HG03196 (cell line): ENCODE data around the gene ANGPT4.
"Not testable (repeated sequence)": the region's sequence is repeated elsewhere in the genome, so short reads cannot be mapped to it uniquely, and the experiment has no call there.

Source experiments
- ATAC-seq: cut with Tn5 transposase; IDR thresholded peaks from one replicate; pipeline ENCODE4 v1.9.1; 2021; ENCODE audit not compliant: unreplicated experiment

ANGPT4 gene

GRCh38 chr20:906703-907270 lies 9.3 kb downstream of the ANGPT4 start:
- ATAC-seq = no peak

DNA sequence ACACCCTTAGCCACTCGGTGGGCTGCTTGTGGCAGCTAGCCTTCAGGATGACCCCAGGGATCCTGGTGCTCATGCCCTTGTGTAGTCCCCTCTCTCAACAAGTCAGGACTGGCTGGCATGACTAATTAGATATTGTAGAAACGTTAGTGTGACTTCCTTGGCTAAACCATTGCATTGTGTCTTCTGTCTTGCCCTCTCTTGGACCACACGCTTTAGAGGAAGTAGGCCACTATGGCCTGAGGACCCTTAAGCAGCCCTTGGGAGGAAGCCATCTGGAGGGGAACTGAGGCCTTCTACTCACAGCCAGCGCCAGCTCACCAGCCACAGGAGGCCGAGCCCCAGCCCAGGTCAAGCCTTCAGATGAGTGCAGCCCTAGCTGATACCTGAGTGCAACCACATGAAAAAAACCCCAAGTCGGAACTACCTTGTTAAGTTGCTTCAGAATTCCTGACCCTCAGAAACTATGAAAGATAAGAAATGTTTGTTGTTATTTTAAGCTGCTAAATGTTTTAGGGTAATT lies 10.1 kb downstream of the ANGPT4 start:
- ATAC-seq = no peak

DNA sequence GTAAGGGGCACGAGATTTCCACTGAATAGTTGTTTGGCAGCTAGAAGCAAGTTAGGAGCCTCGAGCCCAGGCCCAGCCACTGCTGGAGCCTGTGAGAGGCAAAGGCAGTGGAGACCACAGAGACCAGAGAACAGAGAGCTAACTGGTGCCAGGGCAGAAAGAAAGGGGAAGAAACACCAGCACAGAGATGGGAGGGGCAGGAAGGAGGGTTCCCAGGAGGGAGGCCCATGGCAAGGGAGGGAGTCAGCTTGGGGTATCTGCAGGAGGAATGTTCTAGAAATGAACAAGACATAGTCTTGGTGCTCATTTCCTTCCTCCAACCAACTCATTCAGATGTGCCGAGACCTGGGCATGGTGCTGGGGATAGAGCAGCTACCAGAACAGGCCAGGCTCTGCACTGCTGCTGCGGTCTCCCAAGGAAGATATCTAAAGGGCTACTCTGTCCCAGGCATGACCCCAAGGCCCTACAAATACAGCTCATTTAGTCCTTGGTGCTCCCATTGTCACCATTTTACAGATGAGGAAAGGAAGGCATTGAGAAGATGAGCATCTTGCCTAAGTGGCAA lies 10.7 kb downstream of the ANGPT4 start:
- no peak for ATAC-seq

- no peak for ATAC-seq
Observed at GRCh38 chr20:904039-904545, 12.0 kb downstream of the ANGPT4 start.

- ATAC-seq = not testable (repeated sequence)
Observed at GRCh38 chr20:897436-897835, 18.7 kb downstream of the ANGPT4 start.

DNA sequence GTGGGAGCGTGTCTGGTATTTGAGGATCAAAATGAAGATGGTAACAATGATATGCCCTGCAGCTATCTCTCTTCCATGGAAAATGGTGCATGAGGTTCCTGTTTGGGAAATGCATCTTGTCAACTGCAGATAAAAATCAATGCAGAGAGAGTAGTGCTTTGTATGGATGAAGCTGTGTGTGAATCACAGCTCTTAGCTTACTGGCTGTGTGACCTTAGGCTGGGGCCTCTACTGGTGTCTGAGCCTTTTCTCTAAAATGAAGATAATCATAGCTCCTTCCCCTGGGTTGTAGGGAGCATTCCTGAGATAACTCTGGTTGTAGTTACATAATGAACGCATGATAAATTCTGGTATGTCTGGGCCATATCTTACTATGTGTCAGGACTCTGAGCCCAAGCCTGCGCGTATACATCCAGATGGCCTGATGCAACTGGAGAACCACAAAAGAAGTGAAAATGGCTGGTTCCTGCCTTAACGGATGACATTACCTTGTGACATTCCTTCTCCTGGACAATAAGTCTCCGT lies 19.6 kb downstream of the ANGPT4 start:
- no peak for ATAC-seq

DNA sequence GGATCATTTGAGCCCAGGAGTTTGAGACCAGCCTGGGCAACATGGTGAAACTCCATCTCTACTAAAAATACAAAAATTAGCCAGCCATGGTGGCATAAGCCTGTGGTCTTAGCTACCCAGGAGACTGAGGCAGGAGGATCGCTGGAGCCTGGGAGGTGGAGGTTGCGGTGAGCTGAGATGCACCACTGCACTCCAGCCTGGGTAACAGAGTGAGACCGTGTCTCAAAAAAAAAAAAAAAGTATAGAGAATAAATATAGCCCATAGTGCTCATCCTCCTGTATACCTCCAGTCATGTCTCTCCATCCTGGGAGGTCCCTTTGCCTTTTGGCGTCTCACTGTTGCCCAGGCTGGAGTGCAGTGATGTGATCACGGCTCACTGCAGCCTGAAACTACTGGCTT lies 23.8 kb downstream of the ANGPT4 start:
- ATAC-seq = not testable (repeated sequence)

GRCh38 chr20:891706-892080 lies 24.4 kb downstream of the ANGPT4 start:
- no peak for ATAC-seq

- ATAC-seq = no peak
Observed at GRCh38 chr20:891058-891705, 25.0 kb downstream of the ANGPT4 start.

GRCh38 chr20:890666-891057 lies 25.5 kb downstream of the ANGPT4 start:
- no peak for ATAC-seq

DNA sequence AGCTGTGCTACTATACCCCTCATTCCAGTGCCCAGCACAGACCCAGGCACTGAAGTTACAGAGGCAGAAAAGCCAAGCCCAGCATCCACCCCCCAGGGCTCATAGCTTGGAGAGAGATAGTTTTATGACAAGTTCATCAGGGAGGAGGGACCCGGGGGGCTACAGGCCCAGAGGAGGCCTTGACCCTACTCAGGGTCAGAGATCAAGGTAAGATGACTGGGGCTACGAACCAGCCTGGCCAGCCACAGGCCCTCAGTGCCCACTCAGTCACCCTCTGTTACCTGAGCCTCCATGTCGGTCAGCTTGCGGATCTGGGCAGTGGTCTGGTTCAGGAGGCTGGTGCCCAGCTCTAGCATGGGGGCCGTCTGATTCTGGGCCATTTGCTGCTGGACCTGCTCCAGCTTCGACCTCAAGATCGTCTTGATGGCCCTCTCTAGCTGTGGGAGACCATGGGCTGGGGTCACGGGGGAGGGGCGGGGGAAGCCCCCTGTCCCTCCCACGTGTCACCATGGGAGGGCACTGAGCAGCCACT lies 26.1 kb downstream of the ANGPT4 start:
- no peak for ATAC-seq

- no peak for ATAC-seq
Observed at GRCh38 chr20:889106-889505, 27.0 kb downstream of the ANGPT4 start.

GRCh38 chr20:888057-888456 lies 28.1 kb downstream of the ANGPT4 start:
- no peak for ATAC-seq

DNA sequence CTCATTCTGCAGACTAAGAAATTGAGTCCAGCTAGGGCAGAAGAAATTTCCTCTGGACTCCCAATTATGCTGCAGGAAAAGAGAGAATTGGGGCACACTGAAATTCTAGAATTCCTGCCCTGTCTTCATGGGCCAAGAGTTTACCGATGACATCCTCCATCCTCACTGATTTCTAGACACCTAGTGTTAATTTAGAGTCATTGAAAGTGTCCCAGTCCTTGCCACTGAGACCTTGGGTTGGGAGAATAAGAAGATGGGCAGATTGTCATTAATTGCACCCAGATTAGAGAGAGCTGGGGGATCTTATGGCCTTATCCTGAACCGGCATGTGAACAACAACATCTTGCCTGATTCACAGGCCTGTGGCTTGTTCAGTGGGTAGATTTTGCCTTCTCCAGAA lies 29.0 kb downstream of the ANGPT4 start:
- no peak for ATAC-seq

DNA sequence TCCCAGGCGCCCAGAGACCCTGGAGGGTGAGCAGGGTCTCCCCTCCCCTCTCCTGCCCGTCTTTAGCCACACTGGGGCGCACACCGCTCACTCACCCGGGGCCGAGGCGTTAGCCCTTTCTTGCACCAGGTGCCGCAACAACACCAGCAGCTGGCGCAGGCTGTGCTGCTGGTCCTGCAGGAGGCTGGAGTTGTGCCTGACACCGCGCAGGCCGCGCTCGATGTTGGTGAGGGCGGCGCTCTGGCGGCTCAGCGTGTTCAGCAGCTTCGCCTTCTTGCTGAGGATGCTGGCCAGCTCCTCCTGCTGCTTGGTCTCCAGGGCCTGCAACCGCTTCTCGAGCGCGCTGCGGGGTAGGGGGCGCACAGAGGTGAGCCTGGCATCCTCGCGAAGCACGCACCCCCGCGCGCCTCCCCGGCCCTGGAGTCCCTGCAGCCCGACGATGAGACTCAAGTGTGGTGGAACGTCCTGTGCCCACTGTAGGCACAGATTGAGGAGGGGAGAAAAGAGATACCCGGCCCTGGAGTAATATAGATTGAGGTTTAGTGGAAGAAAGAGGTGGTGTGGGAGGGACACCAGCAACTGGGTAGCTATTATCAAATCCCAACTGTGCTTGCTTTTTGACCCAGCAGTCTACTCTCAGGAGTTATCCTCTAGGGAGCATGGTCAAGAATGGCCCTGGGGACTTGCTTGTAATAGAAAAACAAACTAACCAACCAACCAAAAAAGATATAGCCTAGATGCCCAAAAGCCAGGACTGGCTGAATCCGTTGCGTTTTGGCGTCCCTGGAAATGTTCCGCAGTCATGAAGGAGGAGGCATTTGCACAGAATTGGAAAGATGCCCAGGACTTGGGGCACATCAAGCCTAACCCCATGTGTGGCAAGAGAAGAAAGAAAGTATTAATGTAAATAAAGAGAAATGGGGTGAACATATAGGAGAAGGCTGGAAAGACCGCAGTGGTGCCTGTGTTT lies 30.9 kb downstream of the ANGPT4 start:
- no peak for ATAC-seq

DNA sequence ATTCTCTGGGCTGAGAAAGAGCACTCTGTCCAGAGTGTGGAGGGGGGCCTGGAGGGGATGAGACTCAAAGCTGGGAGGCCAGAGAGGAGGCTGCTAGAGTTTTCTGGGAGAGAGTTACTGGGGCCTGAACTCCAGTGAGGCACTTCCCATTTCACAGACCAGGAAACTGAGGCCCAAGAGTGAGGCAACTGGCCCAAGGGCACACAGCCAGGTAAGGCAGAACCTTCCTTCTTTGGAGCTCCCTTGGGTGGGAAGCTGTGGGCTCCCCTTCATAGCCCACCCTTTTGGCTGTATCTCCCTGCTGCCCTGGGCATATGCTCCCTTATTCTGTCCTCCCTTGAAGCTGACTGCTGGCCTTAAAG lies 34.4 kb downstream of the ANGPT4 start:
- no peak for ATAC-seq

GRCh38 chr20:881051-881782 lies 34.9 kb downstream of the ANGPT4 start:
- ATAC-seq = no peak

DNA sequence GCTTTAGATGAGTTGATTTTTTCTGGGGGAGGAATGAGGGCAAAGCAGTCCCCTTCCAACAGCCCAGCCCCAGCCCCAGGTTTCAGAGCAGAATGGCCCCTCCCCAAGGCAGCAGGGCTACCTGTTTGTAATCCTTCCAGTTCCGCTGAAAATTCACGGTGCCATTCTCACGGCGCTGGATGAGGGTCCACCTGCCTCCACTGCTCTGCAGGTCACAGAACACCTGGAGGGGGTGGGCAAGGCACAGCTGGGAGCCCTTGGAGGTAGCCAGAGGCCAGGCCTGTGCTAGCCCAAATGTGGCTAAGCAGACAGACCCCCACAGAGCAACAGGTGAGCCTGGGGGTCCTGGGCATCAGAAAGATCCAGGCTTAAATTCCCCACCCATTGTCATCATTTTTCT lies 36.5 kb downstream of the ANGPT4 start:
- ATAC-seq = no peak

DNA sequence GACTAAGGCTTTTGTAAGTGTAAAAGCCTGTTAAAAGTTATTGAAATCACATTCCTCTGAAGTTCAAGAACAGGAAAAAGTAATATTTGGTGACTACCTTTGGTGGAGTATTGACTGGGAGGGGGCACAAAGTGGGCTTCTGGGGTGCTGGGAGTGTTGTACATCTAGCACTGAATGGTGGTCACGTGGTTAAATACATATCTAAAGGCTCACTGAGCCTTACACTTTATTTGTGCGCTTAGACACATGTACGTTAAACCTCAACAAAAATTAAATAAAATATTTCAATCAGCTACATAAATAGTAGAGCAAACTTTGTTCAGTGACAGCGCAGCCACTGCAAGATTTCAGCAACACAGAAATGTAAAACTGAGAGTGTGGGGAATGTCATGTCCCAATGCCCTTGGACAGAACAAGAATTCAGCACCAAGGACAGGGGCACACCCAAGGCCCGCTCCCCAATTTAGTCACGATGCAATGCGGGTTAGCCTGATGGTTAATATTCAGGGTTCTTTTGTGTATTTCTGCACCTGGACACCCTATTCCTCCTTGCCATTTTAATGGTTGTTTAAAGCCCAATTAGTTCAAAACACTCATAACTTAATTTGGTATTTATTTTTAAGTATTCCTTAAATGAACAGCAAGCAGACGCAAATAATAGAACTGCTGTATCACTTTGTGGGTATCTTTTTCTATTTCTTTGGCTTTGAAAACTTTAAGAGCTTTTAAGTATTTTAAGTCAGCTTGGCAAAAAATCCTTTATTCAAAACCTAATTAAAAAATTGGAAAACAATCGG lies 37.4 kb downstream of the ANGPT4 start:
- ATAC-seq = no peak
